ENCODE results near the gene ZNF217.

DNA sequence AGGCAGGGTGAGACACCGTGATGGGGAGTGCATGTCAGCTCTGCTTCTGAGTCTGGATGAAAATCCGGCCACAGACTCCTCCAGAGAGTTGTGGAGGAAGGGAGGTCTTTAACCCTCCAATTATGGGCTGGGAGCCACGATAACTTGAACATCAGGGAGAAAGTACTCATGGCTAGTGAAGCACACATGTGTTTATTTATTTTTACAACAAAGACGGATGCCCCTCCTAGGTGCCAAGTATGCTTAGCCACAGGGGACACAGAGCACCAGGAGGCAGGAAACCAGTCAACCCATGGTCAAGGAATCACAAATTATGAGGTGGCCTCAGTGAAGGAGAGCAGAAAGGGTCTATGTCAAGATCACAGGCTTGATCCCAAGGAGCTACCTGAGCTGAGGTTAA lies 54.1 kb downstream of the ZNF217 start:
- TF ChIP-seq TCF7L2 (IDR thresholded peaks at IDR 0.05; ENCODE audit: low read depth, low read length) (no peak), POLR2AphosphoS5 (IDR thresholded peaks at IDR 0.05; ENCODE audit: low read depth, low read length) (no peak)
- TF ChIP-seq, protein P1, sequence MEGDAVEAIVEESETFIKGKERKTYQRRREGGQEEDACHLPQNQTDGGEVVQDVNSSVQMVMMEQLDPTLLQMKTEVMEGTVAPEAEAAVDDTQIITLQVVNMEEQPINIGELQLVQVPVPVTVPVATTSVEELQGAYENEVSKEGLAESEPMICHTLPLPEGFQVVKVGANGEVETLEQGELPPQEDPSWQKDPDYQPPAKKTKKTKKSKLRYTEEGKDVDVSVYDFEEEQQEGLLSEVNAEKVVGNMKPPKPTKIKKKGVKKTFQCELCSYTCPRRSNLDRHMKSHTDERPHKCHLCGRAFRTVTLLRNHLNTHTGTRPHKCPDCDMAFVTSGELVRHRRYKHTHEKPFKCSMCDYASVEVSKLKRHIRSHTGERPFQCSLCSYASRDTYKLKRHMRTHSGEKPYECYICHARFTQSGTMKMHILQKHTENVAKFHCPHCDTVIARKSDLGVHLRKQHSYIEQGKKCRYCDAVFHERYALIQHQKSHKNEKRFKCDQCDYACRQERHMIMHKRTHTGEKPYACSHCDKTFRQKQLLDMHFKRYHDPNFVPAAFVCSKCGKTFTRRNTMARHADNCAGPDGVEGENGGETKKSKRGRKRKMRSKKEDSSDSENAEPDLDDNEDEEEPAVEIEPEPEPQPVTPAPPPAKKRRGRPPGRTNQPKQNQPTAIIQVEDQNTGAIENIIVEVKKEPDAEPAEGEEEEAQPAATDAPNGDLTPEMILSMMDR (IDR thresholded peaks at IDR 0.05): no peak
